Suppressor macrophage (primary cell): ENCODE measurements around the gene KREMEN1.

Experiments
- DNase-seq, 4 experiments: peaks; one replicate each; pipeline ENCODE4 v3.0.0-alpha.2; 2020 to 2022

The KREMEN1 gene

DNA sequence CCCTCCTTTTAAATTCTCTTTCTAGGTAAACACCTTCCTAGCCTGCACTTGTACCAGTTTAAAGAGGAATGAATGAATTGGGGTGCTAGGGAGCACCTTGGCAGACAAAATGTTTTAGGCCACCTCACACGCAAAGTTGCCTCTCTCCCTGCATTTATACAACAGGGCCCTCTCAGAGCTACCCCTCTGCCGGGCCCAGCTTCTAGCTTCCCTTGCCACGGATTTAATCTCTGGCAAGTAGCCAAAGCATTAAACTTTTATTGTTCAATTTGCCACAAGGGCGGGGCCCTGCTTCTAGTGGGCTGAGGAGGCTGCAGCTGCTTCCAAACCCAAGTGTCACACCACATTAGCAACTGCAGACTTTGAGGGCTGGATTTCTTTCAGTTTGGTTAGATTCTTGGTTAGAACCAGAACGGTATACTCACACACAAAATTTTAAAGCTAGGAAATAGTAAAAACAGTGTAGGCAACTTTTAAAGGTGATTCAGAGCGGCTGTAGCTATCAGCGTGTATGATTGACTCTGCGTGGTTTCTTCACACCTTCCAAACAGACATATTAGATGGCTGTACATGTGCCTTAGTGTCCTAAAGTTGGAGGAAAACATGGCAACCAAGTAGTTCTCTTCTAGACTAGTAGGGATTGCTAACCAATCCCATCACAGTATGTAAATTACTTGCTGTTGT, 6.5 kb downstream of the KREMEN1 start:
- no peak for DNase-seq

DNA sequence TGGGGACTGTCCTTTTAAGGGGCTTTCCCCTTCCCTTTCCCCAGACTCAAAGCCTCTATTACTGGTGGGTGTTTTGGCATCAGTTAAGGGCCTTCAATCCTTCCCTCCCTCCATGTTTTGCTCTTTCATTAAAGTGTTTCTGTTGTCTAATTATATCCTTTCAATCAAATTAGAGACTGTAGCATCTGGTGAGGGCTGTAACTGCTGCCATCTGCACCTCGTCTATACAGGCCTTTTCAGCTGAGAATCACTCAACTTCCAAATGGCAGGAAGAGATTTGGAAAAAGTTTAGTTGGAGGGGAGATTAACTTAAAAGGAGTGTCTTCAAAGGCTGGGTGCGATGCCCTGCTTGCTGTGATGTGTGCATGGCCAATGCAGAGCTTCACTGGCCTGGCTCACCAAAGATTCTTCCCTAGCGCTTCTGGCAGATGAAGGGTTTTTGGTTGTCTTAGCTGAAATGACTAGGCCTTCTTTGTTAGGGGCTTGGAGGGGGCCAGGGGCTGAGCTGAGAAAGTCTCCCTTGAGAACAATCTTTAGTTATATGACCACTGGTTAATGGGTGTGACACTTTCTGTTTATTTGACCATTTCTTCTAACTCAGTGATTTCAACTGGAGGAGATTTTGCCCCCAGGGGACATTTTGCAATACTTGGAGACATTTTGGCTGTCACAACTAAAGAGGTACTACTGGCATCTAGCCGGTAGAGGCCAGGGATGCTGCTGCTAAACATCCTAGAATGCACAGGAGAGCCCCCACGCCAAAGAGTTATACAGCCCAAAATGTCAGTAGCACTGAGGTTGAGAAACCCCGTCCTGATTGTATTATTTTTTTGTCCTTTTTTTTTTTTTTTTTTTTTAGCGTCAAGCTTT, 7.5 kb downstream of the KREMEN1 start:
- DNase-seq = no peak

- no peak for DNase-seq
These were observed 8.8 kb downstream of the KREMEN1 start for GRCh38 chr22:29081517-29082236.

DNA sequence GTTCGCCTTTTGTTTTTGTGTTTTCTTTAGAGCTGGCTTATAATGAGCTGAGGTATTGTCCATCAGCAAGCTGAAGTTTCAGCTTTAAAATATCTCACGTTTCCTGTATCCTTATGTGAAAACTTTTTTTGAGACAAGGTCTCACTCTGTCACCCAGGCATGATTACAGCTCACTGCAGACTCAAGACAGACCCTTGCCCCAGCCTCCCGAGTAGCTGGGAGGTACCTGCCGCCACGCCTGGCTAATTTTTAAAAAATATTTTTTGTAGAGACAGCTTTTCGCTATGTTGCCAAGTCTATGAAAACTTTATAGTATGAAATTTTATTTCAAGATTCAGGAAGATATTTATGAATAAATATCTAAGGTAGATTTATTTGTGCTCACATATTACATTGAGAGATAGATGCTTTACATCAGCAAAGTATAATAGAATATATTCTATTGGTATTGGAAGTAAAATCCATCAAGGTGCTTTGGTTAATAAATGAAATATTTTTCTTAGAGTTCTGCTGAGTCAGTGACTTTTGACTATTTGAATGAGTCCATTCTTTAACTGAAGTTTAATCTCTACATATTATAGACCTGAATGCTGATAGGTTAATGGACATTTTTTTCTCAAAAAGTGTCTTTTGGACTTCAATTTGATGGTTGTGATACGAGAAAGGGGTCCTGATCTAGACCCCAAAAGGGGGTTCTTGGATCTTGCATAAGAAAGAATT, 10.2 kb downstream of the KREMEN1 start:
- no peak for DNase-seq

DNA sequence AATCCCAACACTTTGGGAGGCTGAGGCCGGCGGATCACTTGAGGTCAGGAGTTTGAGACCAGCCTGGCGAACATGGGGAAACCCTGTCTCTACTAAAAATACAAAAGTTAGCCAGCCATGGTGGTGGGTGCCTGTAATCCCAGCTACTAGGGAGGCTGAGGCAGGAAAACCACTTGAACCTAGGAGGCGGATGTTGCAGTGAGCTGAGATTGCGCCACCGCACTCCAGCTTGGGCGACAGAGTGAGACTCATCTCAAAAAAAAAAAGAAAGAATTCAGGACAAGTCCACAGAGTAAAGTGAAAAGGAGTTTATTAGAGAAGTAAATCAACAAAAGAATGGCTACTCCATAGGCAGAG, 10.7 kb downstream of the KREMEN1 start:
- DNase-seq = peak in 2 of 4 experiments; percentile 31 to 50

DNA sequence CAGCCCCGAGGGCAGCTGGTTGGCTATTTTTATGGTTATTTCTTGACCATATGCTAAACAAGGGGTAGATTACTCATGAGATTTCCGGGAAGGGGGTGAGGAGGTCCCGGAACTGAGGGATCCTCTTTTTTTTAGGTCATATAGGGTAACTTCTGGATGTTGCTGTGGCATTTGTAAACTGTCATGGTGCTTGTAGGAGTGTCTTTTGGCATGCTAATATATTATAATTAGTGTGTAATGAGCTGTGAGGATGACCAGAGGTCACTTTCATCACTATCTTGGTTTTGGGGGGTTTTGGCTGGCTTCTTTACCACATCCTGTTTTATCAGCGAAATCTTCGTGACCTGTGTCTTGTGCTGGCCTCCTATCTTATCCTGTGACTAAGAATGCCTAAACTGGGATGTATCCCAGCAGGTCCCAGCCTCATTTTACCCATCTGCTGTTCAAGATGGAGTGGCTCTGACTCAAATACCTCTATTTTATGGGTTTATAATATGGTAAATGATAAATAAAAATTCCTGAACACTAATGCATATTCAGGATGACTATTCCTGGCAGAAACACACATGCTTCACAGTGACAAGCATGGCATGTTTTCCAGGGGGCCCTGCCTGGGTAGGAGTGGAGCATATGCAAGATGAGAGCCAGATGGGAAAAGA, 11.2 kb downstream of the KREMEN1 start:
- peak; percentile 21 to 58 (median 30) for DNase-seq

GRCh38 chr22:29087012-29087411, 14.2 kb downstream of the KREMEN1 start:
- no peak for DNase-seq

- DNase-seq = no peak
These were observed 16.0 kb downstream of the KREMEN1 start for GRCh38 chr22:29088809-29089208.

DNA sequence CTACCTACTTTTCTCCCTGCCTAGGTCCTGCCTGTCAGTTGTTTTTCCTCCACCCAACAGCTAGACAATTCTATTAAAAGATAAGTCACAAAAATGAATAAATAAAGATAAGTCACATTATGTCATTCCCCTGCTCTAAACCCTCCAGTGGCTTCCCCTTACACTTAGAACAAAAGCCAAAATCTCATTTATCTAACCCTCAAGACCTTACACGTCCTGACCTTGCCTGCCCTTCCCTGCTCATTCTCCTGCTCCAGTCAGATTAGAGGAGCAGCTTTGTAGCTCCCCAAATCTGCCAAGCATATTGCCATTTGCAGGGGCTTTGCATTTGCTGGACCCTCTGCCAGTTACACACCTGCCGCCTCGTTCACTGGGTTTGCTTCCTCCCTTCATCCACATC, 16.7 kb downstream of the KREMEN1 start:
- no peak for DNase-seq

DNA sequence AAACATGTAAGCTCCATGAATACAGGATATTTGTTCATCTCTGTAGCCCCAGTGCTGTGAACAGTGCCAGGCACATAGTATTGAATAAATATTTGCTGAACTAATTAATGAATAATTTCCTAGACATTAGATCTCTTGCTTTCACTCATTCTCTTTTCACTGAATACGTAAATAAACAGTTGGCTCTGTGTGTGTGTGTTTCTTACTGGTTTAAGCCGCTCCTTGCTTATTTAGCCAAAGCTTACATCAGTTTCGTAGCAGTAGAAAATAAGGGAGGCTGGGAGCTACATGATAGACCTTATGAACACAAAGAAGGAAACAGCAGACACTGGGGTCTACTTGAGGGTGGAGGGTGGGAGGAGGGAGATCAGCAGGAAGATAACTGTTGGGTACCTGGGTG, 17.2 kb downstream of the KREMEN1 start:
- no peak for DNase-seq

- no peak for DNase-seq
These were observed 19.4 kb downstream of the KREMEN1 start for GRCh38 chr22:29092243-29092642.

DNA sequence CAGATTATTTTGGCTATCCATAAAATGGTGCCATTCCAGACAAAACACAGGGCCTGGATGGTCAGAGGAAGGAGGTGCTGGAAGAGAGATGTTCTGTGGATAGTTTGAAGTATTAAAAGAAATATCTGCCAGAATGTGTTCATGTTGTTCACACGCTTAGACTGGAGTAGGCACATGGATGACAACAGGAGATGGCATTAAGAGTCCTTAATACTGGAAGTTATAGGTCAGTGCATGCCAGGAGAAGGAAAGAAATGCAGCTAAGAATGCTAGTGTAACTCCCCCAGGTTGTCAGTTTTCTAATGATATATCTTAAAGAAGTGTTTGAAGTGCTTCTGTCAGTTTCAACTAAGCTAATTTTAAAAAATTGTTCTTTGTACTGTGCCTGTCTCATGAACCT, 20.2 kb downstream of the KREMEN1 start:
- no peak for DNase-seq

DNA sequence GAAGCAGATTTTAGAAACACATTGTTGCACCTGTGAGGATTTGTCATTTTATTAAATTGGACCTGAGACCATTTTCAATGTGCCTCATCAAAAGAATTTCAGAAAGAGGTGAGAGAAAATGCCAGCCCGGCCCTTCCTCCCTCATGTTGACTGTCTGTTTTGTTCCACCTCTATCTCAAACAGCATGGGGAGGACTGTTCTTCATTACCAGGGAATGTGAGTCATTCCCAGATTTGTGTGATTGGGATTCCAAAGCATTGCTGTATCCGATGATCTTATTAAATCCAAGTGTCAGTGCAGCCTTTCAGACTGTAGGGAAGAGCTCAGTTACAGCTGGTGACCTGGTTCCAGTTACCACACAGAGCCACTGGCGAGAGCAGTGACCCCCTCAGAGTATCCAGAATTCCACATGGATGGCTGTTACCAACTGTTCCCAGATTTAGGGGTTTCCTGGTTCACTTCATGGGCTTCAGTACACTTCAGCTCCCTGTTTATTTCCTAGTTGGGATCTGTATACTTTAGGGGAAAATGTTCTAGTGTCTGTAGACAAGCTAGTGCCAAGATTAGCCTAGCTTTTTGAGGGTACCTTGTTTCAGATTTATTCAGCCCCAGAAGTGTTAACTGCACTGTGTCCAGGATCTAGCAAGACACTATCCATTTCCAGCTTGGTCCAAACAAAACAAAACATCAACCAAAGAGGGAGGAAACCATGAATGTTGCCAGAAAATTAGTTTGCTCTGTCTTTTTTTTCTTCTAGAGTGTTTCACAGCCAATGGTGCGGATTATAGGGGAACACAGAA, 20.9 kb downstream of the KREMEN1 start:
- no peak for DNase-seq

DNA sequence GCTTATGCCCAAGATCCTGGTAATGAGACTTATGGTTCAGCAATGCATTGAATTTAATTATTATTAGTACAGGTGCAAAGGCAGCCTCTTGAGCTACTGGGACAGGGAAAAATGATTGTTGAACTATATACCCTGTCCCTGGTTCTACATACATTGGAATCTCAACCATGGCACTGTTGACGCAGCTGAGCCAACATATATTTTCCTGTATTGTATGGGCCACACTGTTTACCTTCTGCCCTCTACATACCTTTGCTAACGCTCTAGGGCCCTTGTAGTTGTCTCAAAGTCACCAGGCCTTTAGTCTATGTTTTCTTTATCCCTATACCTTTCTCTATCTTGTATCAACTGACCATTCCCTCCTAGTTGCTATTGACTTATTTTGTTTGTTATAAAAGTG, 22.6 kb downstream of the KREMEN1 start:
- DNase-seq = no peak

- no peak for DNase-seq
These were observed 24.2 kb downstream of the KREMEN1 start for GRCh38 chr22:29096736-29097669.

DNA sequence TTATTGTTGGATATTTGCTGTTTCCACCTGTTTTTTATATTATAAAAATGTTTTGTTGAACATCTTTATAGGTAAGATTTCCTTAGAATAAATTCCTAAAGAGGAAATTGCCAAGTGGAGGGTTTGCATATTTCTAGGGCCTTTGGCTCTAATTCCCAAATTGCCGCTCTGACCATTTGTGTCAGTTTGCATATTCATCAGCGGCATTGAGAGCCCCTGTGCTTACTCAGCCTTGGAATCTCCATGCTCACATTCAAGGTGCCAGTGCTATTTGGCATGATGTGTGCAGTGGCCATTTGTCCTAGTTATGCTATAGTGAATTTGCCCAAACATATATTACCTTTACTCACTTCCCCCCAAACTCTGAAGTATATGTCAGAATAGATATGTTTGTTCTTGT, 25.5 kb downstream of the KREMEN1 start:
- no peak for DNase-seq

- DNase-seq = no peak
These were observed 29.5 kb downstream of the KREMEN1 start for GRCh38 chr22:29102300-29102699.

GRCh38 chr22:29103121-29103520, 30.3 kb downstream of the KREMEN1 start:
- no peak for DNase-seq

- DNase-seq = no peak
These were observed 32.6 kb downstream of the KREMEN1 start for GRCh38 chr22:29105468-29105867.

- no peak for DNase-seq
These were observed 34.0 kb downstream of the KREMEN1 start for GRCh38 chr22:29106839-29107238.
